Astrocyte (in vitro differentiated cells and primary cell): ENCODE results near the gene LSG1. TPM values are rescaled to one million over a fixed set of nuclear protein-coding genes. Genes with fewer than 3 reads are reported as not detected.

Experiments
- DNase-seq: peaks from one replicate; pipeline ENCODE4 v3.0.0-alpha.2; 2010; ENCODE audit warnings: low read depth
- FAIRE-seq: peaks from 2 replicates; lab custom pipeline; 2011; peaks lifted over from hg19 to GRCh38; lab: Jason Lieb, UNC
- H2AFZ ChIP-seq: 2 replicates; pipeline ENCODE4 v1.6.0; 2012; ENCODE audit warnings: low read depth, low read length, inconsistent platforms
- H3K27ac ChIP-seq: 2 replicates; pipeline ENCODE4 v1.5.1; 2011; ENCODE audit warnings: low read depth, low read length, inconsistent platforms
- H3K27me3 ChIP-seq: 2 replicates; pipeline ENCODE4 v1.6.0; 2011; ENCODE audit warnings: low read length, inconsistent platforms; ENCODE audit not compliant: insufficient read depth
- H3K36me3 ChIP-seq: 2 replicates; pipeline ENCODE4 v1.5.1; 2011; ENCODE audit warnings: low read length, inconsistent platforms; ENCODE audit not compliant: insufficient read depth
- H3K4me1 ChIP-seq: 2 replicates; pipeline ENCODE4 v1.5.1; 2011; ENCODE audit warnings: low read length, inconsistent platforms; ENCODE audit not compliant: insufficient read depth
- H3K4me2 ChIP-seq: 2 replicates; pipeline ENCODE4 v1.6.0; 2012; ENCODE audit warnings: low read length, inconsistent platforms
- H3K4me3 ChIP-seq: 2 replicates; pipeline ENCODE4 v1.5.1; 2011; ENCODE audit warnings: low read depth, mild to moderate bottlenecking, low read length, inconsistent platforms; ENCODE audit not compliant: insufficient read depth
- H3K79me2 ChIP-seq: 2 replicates; pipeline ENCODE4 v1.6.0; 2012; ENCODE audit warnings: mild to moderate bottlenecking, low read length, inconsistent platforms; ENCODE audit not compliant: insufficient read depth
- H3K9ac ChIP-seq: 2 replicates; pipeline ENCODE4 v1.6.0; 2012; ENCODE audit warnings: mild to moderate bottlenecking, low read length, inconsistent platforms
- H3K9me3 ChIP-seq: 2 replicates; pipeline ENCODE4 v1.5.1; 2012; ENCODE audit warnings: low read depth, mild to moderate bottlenecking, low read length, inconsistent platforms; ENCODE audit not compliant: insufficient read depth
- H4K20me1 ChIP-seq: 2 replicates; pipeline ENCODE4 v1.6.0; 2012; ENCODE audit warnings: low read length, inconsistent platforms; ENCODE audit not compliant: insufficient read depth
- H3K27ac Mint-ChIP-seq: one replicate; pipeline ENCODE4 v1.8.0; 2021; ENCODE audit warnings: mild to moderate bottlenecking, mixed read lengths; ENCODE audit not compliant: unreplicated experiment
- H3K27me3 Mint-ChIP-seq: one replicate; pipeline ENCODE4 v1.8.0; 2021; ENCODE audit warnings: low read depth, mixed read lengths; ENCODE audit not compliant: unreplicated experiment
- H3K36me3 Mint-ChIP-seq: one replicate; pipeline ENCODE4 v1.8.0; 2021; ENCODE audit warnings: low read depth, mixed read lengths; ENCODE audit not compliant: unreplicated experiment
- H3K4me1 Mint-ChIP-seq: one replicate; pipeline ENCODE4 v1.8.0; 2021; ENCODE audit warnings: low read depth, mixed read lengths; ENCODE audit not compliant: unreplicated experiment
- H3K4me3 Mint-ChIP-seq: one replicate; pipeline ENCODE4 v1.8.0; 2021; ENCODE audit warnings: mild to moderate bottlenecking, moderate library complexity, mixed read lengths; ENCODE audit not compliant: unreplicated experiment
- H3K9me3 Mint-ChIP-seq: one replicate; pipeline ENCODE4 v1.8.0; 2021; ENCODE audit warnings: mild to moderate bottlenecking, mixed read lengths; ENCODE audit not compliant: unreplicated experiment
- EZH2 ChIP-seq: IDR thresholded peaks from 2 replicates; pipeline ENCODE4 v1.6.1; 2012; ENCODE audit warnings: mild to moderate bottlenecking, low read length, inconsistent platforms; ENCODE audit not compliant: insufficient read depth
- total RNA-seq: library from RNA; stranded (reverse); gene quantifications from 2 replicates; pipeline ENCODE4 v1.2.1, GENCODE V29; 2021
- TF ChIP-seq, protein P1 (sequence below): IDR thresholded peaks from 2 replicates; pipeline ENCODE4 v1.5.1; 2011; ENCODE audit warnings: low read depth, mild to moderate bottlenecking, inconsistent platforms, low read length, moderate library complexity; ENCODE audit not compliant: insufficient read depth

LSG1 gene
- total RNA-seq, 1 donor from 2014 or later = 38.4 TPM

DNA sequence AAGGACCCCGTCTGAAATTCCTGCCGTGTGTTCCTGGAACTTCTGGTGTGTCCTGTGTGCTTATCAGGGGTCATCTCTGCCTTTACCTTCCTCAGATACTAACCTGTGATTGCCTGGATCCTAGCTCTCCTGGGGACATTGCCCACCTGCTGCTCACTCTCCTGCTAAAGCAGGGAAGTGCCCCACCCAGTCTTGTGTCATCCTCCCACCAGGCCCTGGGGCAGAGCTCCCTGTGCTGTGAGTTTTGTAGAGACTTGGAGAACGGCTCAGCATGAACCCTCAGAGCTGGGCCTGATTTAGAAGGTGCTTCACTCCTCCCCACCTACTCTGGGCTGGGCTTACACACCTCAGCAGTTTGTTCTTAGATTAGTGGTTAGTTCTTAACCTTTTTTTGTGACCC is 34.9 kb downstream of the LSG1 start:
- no peak overlapping the region for H3K4me3 ChIP-seq
- Mint-ChIP-seq H3K9me3 (no peaks in the 10 kb centered on the region), H3K27me3 (no peaks in the 10 kb centered on the region), H3K36me3 (peaks cover 17% of the 10 kb centered on the region), H3K27ac (no peak overlapping the region), H3K4me3 (peak overlapping the region; percentile 40), H3K4me1 (peaks cover 5% of the 10 kb centered on the region)
- H3K9me3 ChIP-seq = no peaks in the 10 kb centered on the region
- no peaks in the 10 kb centered on the region for H3K27me3 ChIP-seq
- peaks cover 12% of the 10 kb centered on the region for H3K79me2 ChIP-seq
- FAIRE-seq = no peak
- no peak overlapping the region for H3K27ac ChIP-seq
- peaks cover 4% of the 10 kb centered on the region for H3K36me3 ChIP-seq
- no peak for DNase-seq
- H3K4me2 ChIP-seq = no peak overlapping the region
- peaks cover 23% of the 10 kb centered on the region for H3K4me1 ChIP-seq
- H4K20me1 ChIP-seq = no peaks in the 10 kb centered on the region
- no peak overlapping the region for H3K9ac ChIP-seq
- H2AFZ ChIP-seq = no peak overlapping the region
- TF ChIP-seq, protein P1, sequence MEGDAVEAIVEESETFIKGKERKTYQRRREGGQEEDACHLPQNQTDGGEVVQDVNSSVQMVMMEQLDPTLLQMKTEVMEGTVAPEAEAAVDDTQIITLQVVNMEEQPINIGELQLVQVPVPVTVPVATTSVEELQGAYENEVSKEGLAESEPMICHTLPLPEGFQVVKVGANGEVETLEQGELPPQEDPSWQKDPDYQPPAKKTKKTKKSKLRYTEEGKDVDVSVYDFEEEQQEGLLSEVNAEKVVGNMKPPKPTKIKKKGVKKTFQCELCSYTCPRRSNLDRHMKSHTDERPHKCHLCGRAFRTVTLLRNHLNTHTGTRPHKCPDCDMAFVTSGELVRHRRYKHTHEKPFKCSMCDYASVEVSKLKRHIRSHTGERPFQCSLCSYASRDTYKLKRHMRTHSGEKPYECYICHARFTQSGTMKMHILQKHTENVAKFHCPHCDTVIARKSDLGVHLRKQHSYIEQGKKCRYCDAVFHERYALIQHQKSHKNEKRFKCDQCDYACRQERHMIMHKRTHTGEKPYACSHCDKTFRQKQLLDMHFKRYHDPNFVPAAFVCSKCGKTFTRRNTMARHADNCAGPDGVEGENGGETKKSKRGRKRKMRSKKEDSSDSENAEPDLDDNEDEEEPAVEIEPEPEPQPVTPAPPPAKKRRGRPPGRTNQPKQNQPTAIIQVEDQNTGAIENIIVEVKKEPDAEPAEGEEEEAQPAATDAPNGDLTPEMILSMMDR = no peak
- TF ChIP-seq EZH2 = no peak

DNA sequence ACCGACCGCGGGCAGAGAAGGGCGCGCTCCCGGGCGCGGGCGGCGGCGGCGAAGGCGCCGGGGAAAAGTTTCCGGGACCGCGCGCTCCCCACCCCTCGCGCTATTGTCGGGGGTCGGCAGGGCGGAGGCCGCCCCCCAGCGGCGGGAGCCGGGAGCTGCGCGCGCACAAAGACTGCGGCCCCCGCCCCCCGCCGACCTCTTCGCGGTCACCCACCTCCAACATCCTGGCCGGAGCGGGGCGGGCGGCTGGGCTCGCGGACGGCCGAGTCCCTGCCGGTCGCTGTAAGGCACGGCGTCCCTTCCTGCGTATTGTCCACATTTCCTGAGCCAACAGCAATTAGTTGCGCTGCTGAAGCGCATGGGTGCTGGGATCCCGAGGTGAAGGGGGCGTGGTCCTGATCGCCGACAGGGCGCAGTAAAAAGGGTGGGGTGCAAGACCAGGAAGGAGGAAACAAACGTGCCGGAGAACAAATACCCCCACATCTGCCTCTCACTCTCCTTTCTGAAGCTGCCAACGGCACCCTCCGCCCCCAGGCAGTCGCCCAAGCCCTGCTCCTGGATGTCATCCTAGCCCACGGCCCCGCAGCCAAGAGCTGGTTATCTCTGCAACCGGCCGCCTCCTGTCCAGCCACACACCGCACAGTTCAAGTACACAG is 38.5 kb downstream of the LSG1 start, which contains the start of gene TMEM44:
TSS of gene TMEM44 (minus strand) at position 71 of the 656 bp plus-strand sequence. CDS start 204 bp downstream, outside the sequence.
- DNase-seq = peak; percentile 68
- Mint-ChIP-seq H3K4me3 (peak within 1 kb of the TSS; percentile 88), H3K27ac (peak within 1 kb of the TSS; percentile 84), H3K4me1 (no peaks in the 10 kb centered on the region), H3K9me3 (peaks cover 5% of the 10 kb centered on the region), H3K27me3 (no peaks in the 10 kb centered on the region), H3K36me3 (peaks cover 12% of the 10 kb centered on the region)
- Histone ChIP-seq H3K36me3 (peaks cover 5% of the 10 kb centered on the region), H3K9me3 (peaks cover 6% of the 10 kb centered on the region), H3K9ac (peak within 1 kb of the TSS; percentile 82), H3K4me2 (peak within 1 kb of the TSS; percentile 94), H3K79me2 (peaks cover 24% of the 10 kb centered on the region), H3K27ac (peak within 1 kb of the TSS; percentile 51), H4K20me1 (peaks cover 4% of the 10 kb centered on the region), H3K4me3 (peak within 1 kb of the TSS; percentile 83), H3K4me1 (peaks cover 4% of the 10 kb centered on the region), H2AFZ (peak within 1 kb of the TSS; percentile 94), H3K27me3 (no peaks in the 10 kb centered on the region)
- FAIRE-seq = no peak
- TF ChIP-seq, protein P1 = no peak
- TF ChIP-seq EZH2 = no peak

DNA sequence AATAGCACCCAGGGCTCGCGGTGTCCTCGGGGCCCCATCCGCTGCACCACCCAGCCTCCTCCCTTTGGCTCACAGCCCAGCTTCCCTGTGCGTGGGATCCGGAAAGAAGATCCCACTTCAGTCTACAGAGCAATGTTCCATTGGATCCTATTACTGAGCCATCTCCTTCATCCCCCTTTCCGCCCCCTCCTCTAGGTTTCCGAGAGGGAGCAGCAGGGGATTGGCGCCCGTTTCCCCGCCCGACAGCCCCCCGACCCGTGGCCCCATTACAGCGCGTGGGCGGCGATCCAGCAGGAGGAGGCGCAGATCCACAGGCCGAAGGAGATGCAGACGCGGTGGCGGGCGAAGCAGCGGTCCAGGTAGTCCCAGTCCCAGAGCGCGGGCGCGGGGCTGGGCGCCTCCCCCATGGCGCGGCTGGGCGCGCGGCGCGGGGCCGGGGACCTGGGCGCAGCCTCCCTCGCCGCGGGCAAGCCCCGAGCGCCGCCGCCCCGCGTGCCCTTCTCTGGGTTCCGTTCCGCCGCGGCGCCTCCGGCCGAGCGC is 39.1 kb downstream of the LSG1 start:
- TF ChIP-seq EZH2 = no peak
- no peak for FAIRE-seq

More for the DNA sequence above, 39.1 kb downstream of the LSG1 start:
- peaks cover 11% of the 10 kb centered on the region for H3K36me3 ChIP-seq
- H3K4me2 ChIP-seq = peak overlapping the region; percentile 94
- no peaks in the 10 kb centered on the region for H3K27me3 ChIP-seq
- H3K27ac ChIP-seq = peak overlapping the region; percentile 51
- peaks cover 6% of the 10 kb centered on the region for H3K9me3 ChIP-seq
- H3K4me3 Mint-ChIP-seq = peak overlapping the region; percentile 86
- peaks cover 24% of the 10 kb centered on the region for H3K79me2 ChIP-seq
- no peaks in the 10 kb centered on the region for H3K4me1 Mint-ChIP-seq
- peak overlapping the region; percentile 94 for H2AFZ ChIP-seq
- no peaks in the 10 kb centered on the region for H3K27me3 Mint-ChIP-seq
- H3K4me1 ChIP-seq = peaks cover 4% of the 10 kb centered on the region
- peak overlapping the region; percentile 83 for H3K4me3 ChIP-seq
- no peak for DNase-seq
- H3K9me3 Mint-ChIP-seq = peaks cover 6% of the 10 kb centered on the region
- H3K27ac Mint-ChIP-seq = peak overlapping the region; percentile 81
- peak overlapping the region; percentile 82 for H3K9ac ChIP-seq
- peaks cover 14% of the 10 kb centered on the region for H3K36me3 Mint-ChIP-seq
- peaks cover 8% of the 10 kb centered on the region for H4K20me1 ChIP-seq
